Stimulated activated CD8-positive, alpha-beta memory T cell treated with anti-CD3 and anti-CD28 coated beads, Interleukin-4, amount 100 ng/mL, for 24 hours (primary cell): Measurements from ENCODE around the gene OSTF1.
A peak's percentile ranks its signal among the peaks of the same experiment; 100 is the strongest.

Experiments
- DNase-seq: peaks from one replicate; pipeline ENCODE4 v3.0.0-alpha.2; 2020; ENCODE audit warnings: low read depth

Gene OSTF1

DNA sequence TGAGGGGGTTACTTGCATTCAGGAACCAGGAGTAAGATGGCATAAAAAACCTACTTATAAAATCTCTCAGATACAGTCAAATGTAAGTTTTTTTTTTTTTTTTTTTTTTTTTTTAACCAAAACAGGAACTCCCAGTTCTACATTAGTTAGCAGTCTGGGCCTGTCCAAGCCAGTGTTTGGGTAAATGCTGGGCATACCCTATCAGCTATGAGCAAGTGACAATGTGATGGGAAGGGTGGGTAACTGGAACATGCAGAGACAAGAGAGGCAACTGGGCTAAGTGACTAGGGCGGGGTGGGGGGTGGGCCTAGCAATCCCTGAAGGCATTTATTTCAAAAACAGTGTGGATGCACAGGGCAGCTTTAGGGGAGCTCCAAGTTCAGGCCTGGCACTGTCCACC, 2.7 kb upstream of the OSTF1 start:
- DNase-seq: no peak

DNA sequence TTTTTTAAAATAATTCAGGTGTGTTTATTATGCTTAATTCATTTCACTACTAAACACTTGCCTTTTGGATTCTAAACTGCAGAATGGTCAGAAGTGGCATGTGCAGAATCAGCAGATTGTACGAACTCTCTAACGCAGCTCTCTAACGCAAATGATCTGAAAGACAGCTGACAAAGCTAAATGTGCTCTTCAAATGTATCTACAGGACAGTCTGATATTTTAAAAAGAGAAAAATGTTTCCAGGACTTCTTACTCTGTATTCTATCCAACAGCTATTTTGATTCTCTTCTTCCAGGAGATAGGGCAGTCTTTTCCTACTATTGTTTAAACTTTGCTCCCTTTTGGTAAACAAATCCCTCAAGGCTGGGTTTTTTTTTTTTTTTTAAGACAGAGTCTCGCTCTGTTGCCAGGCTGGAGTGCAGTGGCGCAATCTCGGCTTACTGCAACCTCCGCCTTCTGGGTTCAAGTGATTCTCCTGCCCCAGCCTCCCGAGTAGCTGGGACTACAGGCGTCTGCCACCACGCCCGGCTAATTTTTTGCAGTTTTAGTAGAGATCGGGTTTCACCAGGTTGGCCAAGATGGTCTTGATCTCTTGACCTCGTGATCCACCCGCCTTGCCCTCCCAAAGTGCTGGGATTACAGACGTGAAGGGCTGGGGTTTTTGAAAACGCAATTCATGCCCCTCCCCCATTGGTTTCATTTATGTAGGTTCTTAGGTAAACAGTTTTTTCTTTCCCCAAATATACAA, 1.6 kb upstream of the OSTF1 start:
- no peak for DNase-seq

DNA sequence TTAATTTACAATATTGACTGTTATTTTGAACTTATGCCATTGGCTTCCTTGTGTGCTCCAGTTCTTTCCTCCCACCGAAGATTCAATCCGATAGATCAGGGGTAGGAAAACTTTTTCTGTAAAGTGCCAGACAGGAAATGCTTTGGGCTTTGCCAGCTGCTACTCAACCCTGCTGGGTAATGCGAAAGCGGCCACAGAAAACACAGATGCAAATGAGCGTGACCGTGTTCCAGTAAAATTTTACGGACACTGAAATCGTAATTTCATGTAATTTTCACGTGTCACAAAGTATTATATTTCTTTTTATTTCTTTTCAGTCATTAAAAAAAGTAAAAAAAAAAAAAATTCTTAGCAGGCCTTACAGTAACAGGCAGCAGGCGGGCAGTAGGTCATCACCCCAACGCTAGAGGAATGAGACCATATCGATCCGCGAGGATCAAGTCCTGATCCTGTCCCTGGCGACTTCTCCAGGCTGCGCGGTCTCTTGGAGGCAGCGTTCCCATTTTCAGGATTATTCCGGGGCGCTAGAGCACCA, 958 bp upstream of the OSTF1 start:
- DNase-seq: no peak

DNA sequence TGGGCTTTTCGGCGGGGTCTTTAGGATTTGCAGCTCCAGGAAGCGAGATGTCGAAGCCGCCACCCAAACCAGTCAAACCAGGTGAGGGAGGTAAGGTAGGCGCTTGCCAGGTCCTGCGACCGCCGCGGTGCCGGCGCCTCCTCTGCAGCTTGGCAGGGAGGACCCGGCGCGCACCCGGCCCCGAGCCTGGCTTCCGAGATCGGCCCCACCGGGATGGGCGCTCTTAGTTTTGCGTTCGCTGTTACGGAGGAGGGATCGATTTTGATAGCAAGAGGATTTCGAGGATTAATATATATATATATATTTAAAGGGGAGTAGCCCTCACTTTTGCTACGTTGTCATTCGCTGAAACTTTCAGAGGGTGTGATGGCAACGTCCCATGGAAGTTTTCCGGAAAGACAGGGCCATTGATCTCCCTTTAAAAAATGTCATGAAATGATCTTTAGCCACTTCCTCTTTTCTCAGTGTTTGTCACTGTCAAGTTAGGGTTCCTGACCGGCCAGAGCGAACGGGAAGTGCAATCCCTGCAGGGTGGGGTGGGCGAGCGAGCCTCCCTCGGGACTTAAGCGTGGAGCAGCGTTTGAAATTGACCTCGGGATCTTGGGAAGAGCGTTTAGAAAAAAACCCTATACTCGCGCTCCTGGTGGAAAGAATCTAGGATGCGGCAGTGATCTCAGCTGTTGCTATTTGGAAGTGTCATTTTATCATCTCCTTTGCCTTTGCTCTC, 495 bp downstream of the OSTF1 start:
- peak; percentile 33 for DNase-seq

DNA sequence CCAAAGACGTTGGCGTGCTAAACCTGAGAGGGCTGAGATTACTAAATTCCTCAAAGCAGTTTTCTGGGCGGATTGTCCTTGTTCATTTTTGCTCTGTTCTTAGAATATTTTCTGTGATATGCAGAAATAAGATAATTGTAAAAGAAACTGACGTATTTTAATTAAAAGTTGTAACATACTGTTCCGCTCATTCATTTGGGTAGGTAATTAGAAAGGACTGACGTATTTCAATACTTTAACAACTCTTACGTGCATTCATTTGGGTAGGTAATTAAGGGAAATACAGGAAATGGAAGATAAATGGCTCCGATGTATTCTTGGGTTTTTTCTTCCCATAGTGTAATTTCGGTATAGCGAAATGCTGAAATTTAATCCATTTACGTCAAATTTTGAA, 1.1 kb downstream of the OSTF1 start:
- DNase-seq: no peak

DNA sequence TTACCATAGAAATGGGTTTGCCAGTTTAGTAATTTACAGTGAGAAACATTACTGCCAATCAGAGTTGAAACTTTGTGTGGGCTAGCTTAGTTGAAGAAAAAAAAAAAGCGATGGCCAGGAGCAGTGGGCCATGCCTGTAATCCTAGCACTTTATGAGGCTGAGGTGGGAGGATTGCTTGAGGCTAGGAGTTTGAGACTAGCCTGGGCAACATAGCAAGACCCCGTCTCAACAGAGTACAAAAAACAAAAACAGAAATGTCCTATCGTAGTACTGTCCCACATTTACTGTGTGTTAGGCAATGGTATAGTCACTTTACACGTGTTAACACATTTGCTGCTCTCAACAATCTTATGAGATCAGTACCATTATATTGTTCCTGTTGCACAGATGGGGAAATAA, 2.3 kb downstream of the OSTF1 start:
- no peak for DNase-seq

DNA sequence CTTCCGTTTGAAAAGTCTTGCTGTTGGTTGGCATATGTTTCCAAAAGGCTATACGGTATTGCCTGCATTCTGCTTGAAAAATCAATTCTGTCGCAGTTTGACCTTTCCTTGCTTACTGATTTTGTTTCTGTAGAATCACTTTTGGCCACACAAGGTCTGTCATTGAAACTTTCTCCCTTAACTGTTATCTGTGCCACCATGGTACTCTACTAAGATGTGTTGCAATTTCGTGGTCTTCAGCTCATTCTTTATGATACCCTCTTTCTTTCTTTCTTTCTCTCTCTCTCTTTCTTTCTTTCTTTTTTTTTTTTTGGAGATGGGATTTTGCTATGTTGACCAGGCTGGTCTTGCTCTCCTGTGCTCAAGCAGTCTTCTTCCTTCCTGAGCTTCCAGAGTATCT, 4.5 kb downstream of the OSTF1 start:
- DNase-seq: no peak

DNA sequence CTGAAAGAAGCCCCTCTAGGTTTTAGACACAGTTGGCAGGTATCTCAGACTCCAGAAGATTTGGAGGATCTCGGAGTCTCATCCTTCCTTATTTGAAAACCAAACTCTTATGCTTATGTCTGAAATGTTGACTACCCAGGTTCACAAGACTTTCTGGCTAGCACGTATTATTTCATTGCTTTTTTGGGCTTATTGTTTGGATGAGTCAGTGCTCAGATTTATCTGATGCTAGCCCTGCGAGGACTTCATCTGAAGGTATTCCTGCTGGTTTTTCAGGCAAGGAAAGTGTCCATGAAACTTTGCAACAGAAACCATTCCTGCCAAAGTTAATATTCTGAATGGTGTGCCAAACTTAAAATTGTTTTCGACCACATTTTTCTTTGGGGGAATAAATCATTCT, 8.5 kb downstream of the OSTF1 start:
- no peak for DNase-seq

DNA sequence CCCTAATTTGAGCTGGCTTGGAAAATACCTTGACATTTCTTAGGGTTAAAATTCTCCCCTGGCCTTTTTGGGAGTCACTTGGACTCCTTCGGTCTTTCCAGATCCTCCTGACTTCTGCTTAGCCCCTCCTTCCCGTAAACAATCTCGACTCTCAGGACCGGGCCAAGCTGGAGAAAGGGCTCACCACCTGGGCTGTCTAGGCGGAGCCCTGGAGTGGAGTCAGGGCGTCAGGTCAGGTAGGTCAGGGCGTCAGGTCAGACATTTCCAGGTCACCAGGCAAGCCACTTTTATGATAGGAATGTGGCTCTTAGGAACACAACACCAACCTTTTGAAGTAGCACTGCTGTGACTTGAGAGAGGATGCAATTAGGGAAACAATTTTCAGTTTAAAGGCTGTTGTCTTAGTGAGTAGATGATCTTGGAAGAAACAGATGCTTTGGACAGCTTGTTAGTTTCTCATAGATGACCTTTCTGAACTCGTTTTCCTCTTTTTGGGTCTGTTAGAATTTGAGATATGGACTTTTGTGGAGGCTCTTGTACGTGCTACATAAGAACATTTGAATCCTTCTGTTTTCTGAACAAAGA, 12.8 kb downstream of the OSTF1 start:
- DNase-seq: no peak

DNA sequence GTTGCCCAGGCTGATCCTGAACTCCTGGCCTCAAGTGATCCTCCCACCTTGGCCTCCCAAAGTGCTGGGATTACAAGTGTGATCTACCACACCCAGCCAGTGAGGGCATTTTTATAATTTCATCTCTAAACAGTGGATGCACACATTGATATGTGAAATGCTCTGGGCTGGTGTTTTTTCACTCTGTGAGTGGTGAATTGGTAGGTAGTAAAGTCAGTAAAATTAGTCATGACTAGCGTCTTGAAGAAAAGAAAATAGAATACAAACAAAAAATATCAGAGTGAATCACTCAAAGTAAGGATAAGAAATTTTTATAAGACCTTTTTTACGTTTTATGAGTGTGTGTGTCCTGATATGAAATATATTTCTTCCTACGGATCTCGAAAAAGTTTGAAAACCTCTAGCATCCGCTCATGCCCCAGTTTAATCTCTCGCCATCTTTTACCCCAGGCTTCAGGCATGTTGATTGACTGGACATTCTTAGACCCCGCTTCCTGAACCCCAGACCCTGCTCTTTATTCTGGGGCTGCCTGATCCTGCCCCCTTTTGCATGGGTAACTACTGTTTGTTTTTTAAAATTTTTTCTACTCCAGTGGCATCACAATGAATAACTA, 14.0 kb downstream of the OSTF1 start:
- no peak for DNase-seq

DNA sequence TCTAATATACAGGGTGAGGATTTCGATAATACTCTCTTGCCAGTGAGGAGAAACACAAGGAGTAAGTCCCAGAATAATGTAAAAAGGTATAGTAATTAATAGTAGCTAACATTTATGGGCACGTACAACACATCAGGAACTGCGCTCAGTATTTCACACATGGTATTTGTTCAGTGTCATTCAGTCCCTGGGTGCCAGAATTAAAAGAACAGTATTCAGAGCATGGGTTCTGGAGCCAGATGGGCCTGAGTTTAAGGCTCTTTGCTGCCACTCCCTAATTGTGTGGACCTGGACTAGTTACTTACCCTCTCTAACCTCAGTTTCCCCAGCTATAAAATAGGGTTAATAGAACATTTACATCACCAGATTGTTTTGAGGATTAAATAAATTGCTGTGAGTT, 16.3 kb downstream of the OSTF1 start:
- DNase-seq: no peak

DNA sequence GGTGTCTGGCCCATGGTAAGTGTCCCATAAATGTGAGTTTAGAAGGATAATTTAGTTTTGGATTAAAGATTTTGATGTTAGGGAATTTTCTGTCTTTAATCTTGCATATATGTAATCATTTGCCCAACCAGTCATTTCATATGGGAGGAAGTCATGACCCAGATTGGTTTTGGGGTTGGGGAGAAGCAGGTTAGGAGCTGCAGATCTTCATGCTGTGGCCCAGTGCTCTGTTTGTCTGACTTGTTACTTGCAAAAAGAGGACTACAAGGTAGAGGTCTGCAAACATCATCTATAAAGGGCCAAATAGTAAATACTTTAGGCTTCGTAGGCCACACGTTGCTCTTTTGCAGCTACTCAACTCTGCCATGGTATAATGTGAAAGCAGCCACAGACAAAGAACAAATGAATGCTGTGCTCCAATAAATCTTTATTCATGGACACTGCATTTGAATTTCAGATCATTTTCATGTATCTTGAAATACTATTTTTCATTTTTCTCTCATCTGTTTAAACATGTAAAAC, 16.8 kb downstream of the OSTF1 start:
- DNase-seq: no peak

DNA sequence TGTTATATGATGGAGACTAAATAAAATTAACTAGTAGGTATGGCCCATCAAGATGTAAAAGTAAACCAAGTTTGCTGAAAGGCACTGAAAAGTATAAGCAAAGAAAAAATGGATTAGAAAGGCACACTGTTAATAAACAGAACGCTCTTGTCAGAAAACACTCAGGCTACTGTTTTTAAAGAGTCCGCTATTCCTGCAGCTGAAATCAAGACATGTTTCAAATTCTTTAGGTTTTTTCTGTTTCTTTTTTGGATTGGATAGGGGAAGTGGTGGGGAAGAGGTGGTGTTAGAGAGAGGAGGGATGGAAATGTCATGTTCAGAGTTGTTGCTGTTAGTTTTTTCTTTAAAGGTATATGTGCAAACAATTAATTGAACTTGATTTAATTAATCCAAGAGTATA, 17.5 kb downstream of the OSTF1 start:
- no peak for DNase-seq

DNA sequence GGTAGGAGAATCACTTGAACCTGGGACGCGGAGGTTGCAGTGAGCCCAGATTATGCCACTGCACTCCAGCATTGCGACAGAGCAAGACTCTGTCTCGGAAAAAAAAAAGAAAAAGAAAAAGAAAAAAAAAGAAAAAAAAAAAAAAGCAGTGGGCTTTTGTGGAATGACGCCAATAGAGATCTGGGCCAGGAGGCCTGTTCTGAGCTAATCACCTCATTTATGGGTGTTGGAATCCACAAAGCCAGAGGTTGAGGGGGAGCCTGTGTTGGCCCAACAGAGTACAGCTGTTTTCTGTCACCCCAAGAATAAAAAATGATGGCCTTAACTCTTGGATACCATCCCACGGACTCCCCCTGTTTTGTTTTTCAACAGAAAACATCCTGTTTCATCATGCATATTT, 18.5 kb downstream of the OSTF1 start:
- DNase-seq: no peak

DNA sequence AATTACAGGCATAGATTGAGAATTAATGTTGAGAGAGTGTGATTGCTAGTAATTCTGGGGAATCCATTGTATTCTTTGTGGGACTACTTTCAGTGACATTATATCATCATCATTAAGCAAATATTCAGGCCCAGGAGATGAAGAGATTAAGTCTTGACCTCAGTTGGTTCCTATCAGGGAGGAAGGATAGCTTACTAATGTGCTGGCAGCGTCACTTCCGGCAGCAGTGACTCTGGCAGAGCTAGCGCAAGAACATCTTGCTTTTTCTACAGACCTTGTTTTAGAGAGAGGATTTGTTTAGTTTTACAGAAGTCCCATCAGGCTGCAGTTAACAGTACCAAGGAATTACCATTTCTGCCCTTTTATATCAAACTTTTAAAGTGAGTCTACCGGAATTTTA, 20.3 kb downstream of the OSTF1 start:
- no peak for DNase-seq

DNA sequence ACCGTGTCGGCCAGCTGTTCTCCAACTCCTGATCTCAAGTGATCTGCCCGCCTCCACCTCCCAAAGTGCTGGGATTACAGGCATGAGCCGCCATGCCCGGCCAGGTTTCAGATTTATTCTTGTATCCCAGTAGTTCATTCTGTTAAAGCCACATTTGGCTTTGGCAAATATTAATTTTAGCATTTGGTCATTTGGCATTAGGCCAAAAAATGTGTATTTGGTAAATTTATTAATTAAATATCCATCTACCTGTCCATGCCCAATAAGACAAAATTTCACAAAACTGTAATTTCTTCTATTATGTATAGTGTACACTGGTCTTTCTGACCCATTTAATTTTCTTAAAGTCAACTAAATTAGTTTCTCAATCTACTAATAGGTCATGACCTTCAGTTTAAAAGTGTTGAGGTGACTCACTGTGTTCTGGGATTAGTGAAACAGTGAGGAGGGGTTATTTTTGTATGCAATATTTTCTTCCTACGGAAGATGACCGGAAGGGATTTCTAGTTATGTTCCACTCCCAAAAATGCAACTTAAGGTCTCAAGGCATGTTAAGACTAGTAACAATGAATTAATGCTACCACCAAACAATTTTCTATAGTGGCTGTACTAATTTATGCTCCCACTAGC, 21.0 kb downstream of the OSTF1 start:
- no peak for DNase-seq

DNA sequence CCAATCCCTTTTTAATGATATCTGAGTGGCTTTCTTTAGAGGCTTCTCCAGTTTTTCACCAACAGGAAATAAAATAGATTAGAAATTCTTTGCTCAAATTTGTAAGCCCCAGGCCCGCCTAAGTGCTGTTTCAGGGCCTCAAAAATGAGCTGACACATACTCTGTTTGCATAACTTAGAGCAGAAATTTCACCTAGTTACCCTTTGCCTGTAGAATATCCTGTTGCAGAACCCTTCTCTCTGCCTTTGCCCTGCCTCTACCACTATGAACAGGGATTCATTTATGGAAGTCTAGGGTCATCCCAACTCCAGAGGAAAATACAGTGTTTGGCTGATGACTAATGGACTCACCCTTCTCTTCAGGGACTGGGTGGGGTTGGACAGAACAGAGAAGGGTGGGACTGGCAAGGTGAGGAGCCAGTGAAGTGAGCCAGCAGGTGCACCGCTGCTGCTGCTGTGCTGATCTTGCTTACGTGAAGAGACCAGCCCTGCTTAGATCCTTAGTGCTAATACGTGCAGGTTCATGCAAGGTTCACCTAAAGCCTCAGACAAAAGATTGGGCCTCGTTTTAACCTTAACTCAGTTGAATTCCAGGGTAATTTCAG, 22.8 kb downstream of the OSTF1 start:
- DNase-seq: no peak

DNA sequence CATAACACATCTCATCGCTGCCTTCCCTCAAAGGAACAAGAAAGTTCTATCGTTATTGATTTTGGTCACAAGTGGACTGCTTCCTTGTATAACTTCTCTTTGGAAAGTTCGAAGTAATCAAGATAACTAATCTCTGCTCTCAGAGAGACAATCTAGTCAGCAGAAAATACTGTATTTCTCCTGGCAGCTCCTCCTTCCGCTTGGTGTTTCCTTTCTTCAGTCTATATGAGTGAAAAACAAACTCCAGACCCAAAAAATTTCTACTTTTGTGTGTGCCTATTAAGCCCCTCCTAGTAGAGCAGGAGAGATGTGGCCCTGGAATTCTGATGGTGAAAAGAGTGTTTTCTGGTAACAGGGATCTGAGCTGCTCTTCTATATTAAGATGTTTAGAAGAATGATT, 24.5 kb downstream of the OSTF1 start:
- DNase-seq: no peak

DNA sequence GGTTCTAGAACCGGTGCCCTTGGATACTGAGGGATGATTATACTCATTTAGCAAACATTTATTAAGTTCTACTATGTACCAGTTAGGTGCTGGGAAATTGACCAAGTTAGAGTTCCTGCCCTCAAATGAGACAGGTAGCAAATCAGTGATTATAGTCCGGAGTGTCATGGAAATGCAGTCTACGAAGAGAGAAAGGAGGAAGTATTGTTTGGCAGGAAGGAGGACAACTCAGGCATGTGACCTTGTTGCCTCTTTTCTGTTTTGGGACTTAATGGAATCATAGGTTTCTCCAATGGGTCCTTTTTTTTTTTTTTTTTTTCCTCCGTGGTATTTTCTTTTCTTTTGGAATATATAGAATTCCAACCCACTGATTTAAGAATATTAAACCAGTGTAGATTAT, 28.0 kb downstream of the OSTF1 start:
- DNase-seq: no peak

DNA sequence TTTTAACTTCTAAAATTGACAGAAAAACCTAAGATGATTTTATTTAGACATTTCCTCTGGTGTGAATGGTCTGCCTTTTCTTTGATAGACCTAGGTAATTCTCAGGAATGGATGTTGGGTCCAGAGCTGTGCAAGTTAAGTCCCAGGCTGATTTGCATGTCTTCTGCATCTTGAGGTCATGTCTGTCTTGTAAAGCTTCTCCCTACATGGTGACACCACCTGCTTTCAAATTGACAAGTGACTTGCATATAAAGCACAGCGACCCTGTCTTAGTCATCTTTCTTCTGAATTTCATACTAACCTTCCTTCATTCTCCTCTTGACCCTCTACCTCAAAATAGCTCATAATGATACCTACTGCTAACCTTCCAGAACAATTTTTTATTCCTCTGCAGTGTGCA, 29.2 kb downstream of the OSTF1 start:
- no peak for DNase-seq

DNA sequence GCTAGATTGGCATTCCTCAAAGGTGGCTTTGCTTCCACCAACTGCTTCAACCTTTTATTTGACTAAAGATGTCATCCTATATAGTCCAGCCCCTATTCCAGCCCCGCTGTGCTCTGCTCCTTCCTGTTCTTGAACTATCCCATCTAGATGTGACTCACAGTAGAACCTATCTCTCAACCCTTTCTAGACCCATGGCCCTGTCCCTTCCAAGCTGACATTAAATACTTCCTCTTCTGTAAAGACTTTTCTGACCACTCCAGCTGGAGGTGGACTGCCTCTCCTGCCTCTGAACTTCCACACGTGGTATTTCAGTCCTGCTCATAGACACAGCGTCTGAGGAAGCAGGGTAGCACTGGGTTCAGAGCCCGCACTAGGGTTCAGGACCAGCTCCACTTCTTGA, 32.4 kb downstream of the OSTF1 start:
- no peak for DNase-seq
